A549 (cell line): ENCODE results near the gene PRUNE2.

ENCODE experiments used
- CTCF ChIP-seq: fragments of >200 bp; sonication (Bioruptor Twin); formaldehyde crosslinking; IDR thresholded peaks from 3 replicates; pipeline ENCODE4 v1.5.1; 2016
- E2F6 ChIP-seq: IDR thresholded peaks from 2 replicates; pipeline ENCODE4 v1.6.1; 2012; ENCODE audit warnings: low read depth, borderline replicate concordance
- EHMT2 ChIP-seq: fragments of 200-600 bp; sonication (generic); IDR thresholded peaks from 2 replicates; pipeline ENCODE4 v1.6.1; 2016; ENCODE audit warnings: antibody characterized with exemption, low read depth, mild to moderate bottlenecking, moderate library complexity
- EP300 ChIP-seq, 2 experiments: fragments of >200 bp; sonication (Bioruptor Twin); formaldehyde crosslinking; IDR thresholded peaks; 2 replicates in 1 of 2; 3 replicates in 1 of 2; pipeline ENCODE4 v1.6.1; 2016 to 2017
- HDAC2 ChIP-seq: fragments of 200-600 bp; sonication (generic); IDR thresholded peaks from 2 replicates; pipeline ENCODE4 v1.6.1; 2016
- NFE2L2 ChIP-seq: fragments of 150-350 bp; conservative IDR thresholded peaks from 2 replicates; pipeline ENCODE4 v1.6.1; 2014; ENCODE audit warnings: low read length
- PHF8 ChIP-seq: fragments of 200-600 bp; sonication (generic); IDR thresholded peaks from 2 replicates; pipeline ENCODE4 v1.6.1; 2016; ENCODE audit warnings: low read depth, mild to moderate bottlenecking, antibody characterized with exemption, moderate library complexity, borderline replicate concordance
- POLR2A ChIP-seq: IDR thresholded peaks from 2 replicates; pipeline ENCODE4 v1.6.1; 2012; ENCODE audit warnings: mild to moderate bottlenecking, low read length
- RAD21 ChIP-seq, 2 experiments: fragments of >200 bp in 1 of 2; sonication (Bioruptor Twin) in 1 of 2; formaldehyde crosslinking in 1 of 2; IDR thresholded peaks in 1 of 2; conservative IDR thresholded peaks in 1 of 2; 2 replicates in 1 of 2; 3 replicates in 1 of 2; pipeline ENCODE4 v1.6.1; 2012 to 2018; ENCODE audit warnings: inconsistent platforms in 1 of 2
- TP53 ChIP-seq: fragments of 250-450 bp; sonication (Bioruptor Pico); IDR thresholded peaks from 2 replicates; pipeline ENCODE4 v1.5.0; 2021; ENCODE audit warnings: mild to moderate bottlenecking, moderate library complexity
- ZC3H11A ChIP-seq: fragments of 450-650 bp; IDR thresholded peaks from 2 replicates; pipeline ENCODE4 v1.6.1; 2014; ENCODE audit warnings: antibody characterized with exemption, mild to moderate bottlenecking
- TF ChIP-seq, protein P1 (sequence below): IDR thresholded peaks from 2 replicates; pipeline ENCODE4 v1.6.1; 2012

DNA sequence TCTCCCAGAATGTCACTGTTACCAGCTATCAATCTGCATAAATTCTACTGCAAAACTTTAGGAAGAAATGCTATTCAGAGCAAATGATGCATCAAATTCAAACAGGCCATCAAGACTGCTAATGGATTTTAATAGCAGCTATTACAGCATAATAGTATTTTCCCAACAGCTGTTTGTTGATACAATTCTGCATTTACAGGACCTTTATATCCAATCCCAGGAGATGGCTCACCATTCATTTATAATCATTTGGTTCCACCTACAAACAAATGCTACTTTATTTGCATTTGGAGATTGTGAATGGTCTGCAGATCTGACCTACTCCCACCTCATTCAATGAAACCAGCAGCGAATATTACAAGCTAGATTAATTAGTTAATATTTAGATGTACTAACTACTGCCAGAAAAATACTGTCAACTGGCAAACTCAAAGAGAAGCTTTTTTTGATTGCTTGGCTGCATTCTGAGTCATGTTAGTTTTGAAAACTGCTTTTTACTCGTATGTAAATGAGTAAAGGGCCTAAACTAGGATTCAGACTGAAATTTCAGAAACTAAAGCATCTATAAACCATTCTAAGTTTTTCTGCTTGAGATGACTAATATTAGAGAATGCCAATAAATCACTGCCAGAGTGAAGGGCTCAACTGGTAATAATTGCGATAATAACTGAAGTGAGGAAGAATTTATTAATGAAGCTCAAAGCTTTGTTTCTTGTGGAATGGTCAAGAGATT lies 148.8 kb downstream of the PRUNE2 start:
- TF ChIP-seq POLR2A (no peak), E2F6 (no peak), CTCF (no peak), EHMT2 (no peak), HDAC2 (no peak), RAD21 (conservative IDR thresholded peaks at IDR 0.05 in 1 of 2, IDR thresholded peaks at IDR 0.05 in 1 of 2) (no peak), EP300 (IDR thresholded peaks at IDR 0.05) (no peak), ZC3H11A (no peak), NFE2L2 (no peak), PHF8 (no peak), TP53 (no peak)
- TF ChIP-seq, protein P1, sequence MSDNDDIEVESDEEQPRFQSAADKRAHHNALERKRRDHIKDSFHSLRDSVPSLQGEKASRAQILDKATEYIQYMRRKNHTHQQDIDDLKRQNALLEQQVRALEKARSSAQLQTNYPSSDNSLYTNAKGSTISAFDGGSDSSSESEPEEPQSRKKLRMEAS = no peak
